HS-27A (cell line): Measurements from ENCODE around the gene GRID1.

ENCODE experiments used
- DNase-seq: peaks from one replicate; pipeline ENCODE4 v3.0.0-alpha.2; 2012; ENCODE audit warnings: low read depth, missing footprints

The GRID1 gene

DNA sequence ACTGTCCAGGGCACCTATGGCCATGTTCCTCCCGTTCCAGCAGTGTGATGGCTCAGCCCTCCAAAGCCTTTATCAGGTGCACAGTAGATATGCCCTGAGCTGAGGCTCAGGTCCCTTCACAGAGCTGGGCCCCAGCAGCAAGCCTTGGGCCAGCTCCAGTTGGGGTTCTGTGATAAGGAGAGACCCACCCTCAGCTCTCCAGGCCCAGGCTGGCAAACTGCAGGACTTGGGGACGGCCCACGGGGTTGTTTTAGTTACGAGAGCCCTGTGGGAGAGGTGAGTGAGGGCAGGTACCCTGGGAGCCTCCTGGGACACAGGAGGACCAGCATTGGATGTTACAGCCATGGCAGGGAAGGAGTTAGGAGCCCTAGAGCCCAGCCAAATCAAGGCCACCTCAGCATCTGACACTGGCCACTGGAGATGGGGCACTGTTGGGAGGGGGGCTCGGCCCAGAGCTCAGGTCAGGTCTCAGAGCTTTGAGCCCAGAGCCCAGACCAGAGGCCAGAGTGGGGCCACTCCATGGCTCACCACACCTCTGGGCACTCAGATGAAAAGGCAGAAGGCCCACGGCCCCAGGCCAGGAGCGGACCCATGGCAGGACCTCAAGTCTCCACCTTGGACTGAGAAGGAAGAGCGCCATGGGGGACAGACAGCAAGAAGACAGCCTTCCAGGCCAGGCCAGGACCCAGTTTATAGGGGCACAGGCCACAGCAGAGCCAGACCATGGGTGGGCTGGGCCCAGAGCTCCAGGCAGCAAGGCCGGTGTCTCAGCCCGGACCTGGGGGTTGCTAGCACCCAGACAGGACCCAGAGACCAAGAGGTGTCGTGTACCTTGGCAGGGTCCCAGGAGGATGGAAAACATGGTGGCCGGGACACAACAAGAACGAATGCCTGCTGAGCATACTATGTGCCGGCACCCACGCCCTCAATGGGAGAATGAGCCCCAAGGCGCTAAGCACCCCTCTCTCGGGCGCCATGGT is 12.8 kb downstream of the GRID1 start:
- DNase-seq: no peak

DNA sequence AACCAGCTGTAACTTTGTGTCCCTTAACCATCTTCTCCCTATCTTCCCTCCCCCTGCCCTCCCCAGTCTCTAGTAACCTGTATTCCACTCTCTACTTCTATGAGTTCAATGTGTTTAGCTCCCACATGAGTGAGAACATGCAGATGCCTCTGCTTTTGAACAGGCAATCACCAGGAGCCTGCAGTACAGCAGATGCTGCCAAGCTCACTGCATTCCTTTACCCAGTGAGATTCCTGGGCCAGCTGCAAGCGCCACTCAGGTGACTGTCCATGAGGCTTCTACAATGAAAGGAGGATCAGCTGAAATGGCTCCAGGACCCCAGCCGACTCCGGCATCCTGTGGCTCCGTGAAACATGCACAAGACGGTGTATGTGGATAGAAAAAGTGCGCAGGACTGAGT is 15.7 kb downstream of the GRID1 start:
- no peak for DNase-seq

DNA sequence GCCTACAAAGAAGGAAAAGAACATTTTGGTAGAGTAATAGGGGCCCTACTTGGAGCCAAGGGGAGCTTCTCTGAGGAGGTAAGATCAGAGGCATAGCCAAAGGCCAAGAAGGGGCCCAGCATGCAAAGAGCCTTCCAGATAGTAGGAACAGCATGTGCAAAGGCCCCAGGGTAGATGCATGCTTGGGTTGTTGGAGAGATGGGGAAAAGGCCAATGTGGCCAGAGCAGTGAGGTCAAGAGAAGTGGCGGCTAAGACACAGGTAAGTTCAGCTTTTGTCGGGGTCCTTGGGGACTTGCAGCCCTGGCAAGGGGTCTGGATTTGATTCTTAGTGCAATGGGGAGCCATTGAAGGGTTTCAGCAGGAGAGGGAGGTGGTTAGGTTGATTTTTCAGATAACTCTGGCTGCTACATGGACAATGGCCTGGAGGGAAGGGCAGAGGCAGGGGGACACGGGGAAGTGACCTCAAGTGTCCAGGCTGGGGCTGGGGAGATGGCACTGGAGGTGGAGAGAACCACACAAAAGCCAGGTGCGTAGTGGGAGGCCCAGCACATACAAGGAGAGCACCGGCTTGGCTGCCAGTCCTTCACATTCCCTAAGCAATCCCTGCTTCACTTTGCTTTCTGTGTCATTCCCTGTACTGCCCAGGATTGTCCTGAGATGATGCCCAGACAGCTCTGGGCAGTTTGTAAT is 16.5 kb downstream of the GRID1 start:
- no peak for DNase-seq

DNA sequence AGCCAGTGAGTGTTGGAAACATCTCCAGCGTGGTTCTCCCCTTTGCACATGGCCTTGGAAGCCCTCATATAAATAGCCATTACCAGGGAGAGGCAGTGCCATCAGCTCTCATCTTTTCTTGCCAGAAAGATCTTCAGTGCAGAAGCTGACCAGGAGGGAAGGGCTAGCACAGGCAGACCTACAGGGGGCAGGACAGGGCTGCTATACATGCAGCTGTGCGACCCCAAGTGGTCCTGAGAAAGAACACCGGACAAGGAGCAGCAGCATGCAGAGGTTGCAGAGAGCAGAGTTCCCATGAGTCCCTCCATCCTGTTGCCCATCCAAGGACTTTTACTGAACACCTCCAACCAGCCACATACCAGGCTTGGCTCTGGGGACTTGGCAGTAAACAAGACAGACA is 17.1 kb downstream of the GRID1 start:
- no peak for DNase-seq

DNA sequence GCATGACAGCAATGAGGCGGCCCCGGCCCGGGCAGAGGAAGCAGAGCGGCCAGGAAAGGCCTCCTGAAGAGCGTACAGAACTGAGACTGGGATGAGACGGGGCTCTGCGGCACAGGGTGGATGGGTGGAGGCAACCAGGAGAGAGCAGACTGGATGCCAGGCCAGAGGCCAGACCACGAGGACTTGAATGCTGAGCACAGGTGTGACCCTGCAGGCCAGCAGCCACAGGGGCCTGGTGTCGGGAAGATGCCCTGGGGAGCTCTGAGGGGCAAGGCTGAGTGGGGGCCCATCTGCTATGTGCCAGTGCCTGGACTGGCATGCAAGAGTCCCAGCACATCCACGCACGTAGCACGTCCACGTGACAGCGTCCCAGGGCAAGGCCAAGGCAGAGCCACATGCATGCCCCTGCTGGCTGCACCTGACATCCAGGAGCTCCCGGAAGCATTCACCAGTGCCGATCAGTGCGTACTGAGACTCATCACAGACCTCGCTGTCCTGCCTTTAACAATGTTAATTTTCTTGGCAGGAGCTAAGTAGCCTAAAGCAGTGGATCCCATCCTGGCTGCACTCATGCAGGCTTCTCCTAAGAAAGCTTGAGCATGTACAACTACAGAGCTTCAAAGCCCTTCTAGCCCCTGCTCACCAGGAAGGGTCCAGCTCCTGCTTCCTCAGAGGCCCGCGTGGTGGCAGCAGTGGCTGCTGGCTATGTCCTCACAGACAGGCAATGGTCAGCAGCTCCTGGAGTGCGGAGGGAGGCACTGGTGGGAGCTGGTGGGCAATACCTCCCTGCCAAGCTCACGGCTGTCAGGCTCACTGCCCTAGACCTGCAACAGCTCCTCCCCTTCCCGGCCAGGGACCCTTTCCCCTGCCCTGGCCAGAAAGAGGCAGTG is 18.0 kb downstream of the GRID1 start:
- DNase-seq: no peak

DNA sequence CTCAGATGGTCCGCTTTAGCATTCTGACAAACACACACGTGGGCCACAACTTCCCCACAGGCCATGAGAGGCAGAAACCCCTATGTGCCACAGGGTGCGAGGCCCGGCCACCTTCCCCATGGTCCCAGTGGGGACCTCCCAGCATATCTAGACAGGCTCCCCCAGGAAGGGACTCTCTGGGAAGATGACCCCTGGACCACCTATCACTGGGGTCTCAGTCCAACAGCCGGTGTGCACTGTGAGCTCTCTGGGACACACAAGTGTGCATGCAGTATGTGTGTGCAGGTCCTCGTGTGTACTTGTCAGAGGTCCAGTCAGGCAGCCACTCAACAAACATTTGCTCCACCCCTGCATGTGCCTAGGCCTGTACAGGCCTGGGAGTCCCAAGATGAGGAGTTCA is 18.7 kb downstream of the GRID1 start:
- DNase-seq: no peak

DNA sequence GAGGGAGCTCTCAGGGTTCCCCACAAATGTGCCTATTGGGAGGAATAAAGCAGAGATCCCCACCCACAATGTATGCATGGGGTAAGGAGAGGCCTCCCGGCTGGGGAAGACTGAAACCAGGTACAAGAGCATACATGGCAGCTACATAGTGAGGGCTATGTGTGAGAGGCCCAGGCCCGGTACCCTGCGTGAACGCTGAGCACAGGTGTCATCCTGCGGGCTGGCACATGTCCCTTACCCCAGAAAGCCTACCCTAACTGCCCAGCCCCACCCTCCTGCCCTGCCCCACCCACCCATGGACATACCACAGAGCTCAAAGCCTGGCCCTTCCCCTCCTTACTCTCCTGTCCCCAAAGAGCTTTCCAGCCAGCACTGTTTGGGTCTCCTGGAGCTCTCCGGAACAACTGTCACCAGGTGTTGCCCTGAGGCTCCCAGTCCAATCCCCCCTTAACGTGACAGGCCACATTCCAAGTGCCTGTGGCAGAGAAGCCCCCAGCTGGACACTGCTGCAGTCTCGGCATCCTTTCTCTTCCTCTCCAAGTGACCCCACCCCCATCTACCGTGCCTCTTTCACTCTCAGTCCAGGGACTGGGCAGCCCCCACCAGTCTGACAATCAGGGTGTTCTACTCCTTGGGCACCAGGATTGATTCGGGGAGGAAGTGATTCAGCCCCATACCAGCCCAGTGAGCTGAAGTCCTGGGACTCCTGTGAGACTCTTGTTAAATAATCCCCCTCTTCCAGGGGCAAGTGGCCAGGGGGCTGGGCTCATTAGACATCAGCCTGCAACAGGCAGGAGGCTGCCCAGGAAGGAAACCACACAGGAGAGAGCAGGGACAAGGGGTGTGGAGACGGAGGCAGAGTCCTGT is 19.6 kb downstream of the GRID1 start:
- DNase-seq: no peak

DNA sequence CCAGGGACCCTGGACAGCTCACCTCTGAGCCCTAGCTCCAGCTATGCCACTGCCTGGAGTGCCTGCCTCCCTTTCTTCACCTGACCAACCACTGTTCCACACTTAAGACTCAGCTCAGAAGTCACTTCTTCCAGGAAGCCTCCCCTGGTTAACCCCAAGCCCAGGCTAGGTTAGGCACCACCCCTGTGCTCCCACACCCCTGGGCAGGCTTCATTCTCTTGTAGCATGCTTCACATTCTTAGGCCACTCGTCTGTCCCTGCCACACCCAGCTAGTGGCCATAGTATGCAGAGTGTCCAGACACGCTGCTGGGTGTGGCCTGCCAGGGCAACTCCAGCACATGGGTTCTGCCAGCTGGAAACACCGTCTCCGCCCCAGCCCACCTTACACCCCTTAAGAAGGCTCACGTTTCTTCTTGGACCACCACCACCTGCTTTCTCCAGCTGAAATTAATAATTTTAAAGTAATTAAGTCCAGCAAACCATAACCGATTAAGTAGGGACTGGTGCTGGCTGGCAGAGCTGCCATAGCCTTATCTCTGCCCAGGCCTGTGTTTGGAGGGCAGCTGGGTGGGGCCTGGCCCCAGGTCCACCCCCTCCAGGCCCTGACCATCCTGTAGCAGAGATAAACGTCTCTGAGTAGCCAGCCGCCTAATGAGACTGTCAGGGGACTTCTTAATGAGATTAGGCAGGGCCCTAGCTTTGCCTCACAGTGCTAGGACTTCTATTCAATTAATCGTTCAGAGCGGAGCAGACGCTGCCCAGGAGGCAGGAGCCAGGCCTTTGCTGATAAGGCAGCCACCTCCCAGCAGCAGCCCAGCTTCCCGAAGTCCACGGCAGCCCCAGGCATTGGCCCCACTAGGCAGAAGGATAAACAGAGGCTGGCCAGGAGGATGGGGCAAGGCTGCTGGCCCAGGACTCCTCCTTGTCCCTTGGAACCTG is 20.5 kb downstream of the GRID1 start:
- peak; percentile 50 for DNase-seq

DNA sequence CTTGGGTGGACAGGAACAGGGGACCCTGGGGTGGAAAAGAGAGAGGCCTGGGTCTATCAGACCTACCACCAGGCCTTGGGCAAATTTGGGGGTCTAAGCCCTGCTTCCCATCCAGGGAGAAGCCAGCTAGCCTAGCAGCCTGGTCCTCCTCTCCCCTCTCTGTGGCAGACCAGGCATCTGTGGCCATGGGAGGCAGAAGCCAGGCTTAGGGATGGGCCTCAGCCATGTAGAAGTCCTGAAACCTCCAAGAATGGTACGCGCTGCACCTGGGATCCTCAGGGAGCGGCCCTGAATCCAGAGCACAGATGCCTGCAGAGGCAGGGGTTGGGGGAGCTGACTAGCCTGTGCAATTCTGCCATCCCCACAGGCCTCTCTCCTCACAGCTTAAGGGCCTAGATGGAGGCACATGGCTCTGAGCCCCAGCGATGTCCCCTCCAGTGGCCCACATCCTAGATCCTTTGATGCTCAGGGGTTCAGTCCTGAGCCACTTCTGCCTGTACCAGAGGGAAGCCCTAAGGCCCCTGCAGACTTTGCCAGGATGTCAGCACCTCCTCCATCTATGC is 21.2 kb downstream of the GRID1 start:
- no peak for DNase-seq

DNA sequence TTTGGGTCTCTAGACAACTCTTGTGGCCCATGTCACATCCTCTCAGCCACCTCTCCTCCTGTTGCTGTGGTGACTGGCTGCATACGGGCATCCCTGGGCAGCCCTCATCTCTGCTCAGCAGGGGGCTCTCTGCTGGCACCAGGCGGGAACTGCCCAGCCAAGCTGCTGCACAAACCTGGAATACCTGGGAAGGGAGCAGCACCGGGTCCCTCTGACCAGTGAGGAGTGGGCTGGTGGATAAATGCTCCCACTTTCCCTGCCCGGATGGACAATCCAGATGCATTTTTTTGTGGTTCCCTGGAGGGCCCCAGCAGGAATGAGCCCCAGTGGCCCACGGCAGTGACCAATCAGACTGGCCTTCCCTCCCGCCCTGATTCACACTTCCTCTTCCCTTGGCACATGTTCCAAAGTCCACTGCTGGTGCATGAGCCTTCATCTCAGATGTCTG is 21.9 kb downstream of the GRID1 start:
- DNase-seq: no peak

DNA sequence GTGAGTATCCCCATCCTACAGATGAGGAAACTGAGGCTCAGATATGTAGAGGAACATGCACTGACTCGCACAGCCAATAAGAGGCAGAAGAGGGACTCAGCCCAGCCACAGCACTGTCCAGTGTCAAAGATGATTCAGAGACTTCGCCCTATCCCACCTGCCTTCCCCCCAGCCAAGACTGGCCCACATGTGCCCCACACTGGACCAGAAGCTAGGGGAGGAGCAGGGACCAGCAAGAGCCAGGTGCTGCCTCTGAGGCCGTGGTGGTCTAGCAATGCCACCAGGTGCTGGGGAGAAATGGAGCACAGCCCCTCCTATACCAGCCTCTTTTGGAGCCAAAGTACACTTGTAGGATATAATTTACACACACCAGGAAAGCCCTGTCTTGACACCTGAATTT is 22.3 kb downstream of the GRID1 start:
- no peak for DNase-seq

DNA sequence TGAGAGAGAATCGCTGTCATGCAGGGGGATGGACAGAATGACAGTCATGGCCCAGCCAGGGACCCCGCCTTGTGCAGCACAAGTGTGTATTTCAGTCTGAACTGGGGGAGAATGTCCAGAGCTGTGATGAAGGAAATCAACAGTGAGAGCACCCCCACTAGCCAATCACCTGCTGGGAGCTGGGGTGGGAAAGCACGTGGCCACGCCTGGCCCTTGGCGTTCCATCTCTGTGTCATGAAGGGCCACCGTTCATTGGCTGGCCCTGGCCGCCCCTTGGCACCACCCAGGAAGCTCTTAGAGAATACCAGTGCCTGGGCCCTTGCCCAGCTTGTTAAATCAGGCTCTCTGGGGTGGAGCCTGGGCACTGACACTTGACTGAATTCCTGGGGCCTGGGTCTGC is 22.8 kb downstream of the GRID1 start:
- no peak for DNase-seq

DNA sequence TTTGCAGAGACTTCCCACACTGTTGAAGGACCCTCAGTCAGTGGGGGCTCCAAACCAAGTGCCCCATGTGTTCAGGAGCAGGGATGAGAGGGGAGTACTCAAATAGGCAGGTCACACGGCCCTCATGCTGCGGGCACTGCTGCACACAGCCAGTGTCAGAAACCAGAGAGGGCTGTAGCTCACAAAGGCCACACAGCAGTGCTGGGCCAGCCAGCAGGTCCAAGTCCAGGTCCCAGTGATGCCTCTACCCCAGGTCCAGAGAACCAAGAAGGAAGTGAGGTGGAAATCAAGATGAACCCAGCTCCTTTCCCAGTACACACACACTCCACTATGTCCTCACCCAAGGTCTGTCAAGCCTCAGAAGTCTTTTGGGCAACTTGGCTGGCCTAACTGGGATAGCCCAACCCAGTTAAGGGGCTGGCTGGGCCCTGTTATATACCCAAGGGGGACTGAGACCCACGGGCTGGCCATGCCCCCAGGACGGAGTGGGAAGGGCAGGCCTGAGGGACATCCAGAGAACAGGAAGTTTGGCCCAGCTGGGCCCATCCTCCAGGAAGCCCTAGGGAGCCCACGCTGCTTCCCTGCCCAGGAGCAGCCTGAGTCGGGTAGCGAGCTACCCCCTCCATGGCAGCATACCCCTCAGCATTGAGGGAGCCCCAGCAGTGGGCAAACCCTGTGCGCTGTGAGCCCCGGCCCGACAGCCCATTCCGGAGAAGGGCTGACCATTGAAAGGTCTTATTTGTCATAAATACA is 24.3 kb downstream of the GRID1 start:
- DNase-seq: no peak

DNA sequence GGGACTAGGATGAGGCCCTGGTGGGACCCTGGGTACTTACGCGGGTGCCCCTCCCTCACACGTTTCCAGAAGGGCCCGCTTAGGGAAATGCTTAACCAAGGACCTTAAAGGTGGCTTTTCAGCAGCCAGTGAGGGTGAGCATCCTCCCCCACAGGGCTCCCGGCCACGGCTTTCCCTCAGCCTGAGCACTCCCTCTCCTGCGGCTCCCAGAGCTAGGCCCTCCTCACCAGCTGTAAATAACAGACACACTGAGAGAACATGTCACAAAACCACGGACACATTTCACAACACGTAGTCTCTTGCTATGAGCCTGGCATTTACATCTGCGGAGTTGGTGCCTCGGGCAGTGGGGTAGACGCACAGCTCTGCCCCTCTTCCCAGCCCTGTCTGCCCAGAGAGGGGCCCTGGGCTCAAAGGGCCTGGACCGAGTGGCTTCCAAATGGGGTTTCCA is 25.2 kb downstream of the GRID1 start:
- DNase-seq: no peak

DNA sequence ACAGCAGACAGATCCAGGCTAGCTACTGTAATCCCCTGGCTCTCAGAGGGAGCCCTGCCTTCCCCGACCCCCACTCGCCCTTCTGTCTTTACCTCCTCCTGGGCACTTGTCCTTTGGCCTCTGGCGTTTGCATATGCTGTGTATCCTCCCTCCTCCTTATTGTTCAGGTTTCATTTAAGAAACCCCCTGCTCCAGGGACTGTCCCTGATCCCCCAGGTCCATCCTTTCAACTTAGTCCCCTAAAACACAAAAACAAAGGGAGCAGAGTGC is 25.7 kb downstream of the GRID1 start:
- DNase-seq: no peak

DNA sequence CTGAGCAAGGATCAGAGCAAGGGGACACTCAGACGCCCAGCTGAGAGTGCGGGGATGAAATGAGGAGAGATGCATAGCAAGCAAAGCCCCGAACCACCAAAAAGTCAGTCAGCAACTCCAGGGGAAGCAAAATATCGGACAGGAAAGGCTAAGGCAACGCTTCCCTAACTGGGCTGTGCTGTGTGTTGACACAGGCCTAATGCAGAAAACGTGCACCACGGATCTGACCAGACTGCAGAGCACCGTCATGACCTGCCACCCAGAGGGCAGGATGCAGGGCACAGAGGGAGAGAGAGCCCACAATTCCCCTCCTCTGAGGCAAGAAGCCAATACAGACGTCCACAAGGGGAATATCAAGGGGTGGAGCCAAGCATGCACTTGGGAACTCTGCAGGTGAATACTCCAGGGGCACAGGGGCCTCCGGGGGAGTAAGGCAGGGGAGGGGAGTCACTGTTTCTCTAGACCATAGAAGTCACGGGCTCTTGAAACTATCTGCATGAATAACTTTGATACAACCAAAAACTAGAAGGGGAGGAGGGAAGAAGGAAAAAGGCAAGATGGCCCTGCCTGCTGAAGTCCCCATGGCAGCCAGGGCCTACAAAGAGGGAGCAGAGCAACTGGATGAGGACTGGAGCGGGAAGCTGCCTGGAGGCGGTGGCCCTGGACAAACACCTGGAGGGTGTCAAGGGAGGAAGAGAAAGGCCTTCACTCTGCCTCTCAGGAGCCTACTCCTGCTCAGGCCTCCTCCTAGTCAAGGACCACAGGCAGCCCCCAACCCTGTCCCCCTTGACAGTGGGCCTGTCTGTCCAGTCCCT is 26.2 kb downstream of the GRID1 start:
- no peak for DNase-seq

DNA sequence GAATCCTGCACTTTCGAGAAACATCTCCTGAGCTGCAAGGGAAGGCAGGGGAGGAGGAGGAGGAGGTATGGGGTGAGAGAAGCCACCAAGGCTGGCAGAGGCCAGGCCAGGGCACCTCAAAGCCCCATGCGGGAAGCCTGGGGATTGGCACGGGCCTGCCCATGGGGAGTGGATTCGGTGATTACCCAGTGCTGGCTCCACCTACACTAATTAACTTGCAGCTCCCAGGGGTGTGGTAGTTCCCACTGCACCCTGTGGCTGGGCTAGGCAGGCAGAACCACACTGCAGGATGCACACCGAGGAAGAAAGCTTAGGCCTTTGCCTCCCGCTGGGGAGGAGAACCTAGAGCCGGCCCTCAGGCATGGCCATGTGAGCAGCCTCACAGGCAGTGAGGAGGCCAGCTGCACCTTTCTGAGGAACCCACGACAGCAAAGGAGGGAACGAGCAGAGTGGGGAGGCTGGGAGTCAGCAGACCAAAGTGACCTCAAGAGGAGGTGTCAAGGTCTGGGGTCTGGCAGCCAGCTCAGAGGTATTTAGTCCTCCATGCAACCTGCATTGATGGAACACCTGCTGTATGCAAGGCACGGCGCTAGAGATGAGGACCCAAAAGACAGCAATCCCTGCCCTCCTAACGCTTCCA is 27.2 kb downstream of the GRID1 start:
- DNase-seq: no peak

DNA sequence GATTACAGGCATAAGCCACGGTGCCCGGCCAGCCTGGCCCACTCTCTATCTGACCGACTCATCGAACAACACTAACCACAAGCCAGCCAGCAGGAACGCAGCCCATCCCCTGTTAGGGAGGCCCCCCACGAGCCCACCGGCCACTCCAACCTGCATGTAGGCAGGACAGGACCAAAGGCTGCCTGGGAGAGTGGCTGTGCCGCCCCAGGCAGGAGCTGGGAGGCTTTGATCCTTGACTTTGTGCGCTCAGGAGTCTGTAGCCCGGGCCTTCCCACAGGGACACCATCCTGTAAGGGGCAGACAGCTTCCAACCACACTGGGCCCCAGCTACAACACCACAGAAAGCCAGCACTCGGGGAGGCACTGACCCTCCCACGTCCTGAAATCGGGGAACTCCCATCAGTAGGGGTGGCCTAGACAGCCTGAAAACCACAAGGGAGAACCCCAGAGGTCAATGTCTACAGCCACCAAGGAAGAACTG is 29.4 kb downstream of the GRID1 start:
- DNase-seq: no peak
